ENCODE data around the gene CCDC183.
"Not testable (repeated sequence)": the region's sequence is repeated elsewhere in the genome, so short reads cannot be mapped to it uniquely, and the experiment has no call there.

CCDC183 gene

DNA sequence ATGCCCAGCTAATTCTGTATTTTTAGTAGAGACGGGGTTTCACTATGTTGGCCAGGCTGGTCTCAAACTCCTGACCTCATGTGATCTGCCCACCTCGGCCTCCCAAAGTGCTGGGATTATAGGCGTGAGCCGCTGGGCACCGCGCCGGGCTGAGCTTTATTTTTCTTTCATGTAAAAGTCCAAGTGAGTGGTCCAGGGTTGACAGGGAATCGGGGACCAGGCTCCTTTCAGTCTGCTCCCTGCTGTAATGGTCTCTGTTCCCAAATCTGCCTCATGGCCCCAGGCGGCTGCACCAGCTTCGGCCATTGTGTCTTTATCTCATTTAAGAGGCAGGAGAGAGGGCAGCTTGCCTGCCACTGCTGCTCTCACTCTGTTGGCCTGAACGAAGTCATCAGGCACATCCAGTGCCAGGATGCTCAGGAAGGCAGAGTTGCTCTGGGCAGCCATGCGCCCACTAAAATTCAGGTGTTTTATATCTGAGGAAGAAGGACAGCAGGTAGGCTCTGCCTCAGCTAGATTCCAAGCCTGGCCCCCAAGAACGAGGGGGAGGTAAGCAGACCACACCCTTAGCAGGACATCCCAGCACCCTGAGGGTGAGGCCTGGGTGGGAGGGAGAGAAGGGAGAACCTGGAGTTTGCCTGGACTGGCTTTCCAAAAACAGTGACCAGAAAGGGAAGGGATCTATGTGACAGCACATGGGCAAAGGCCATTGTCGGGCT, 1.7 kb upstream of the CCDC183 start:
- Histone ChIP-seq H3K27ac (ENCODE audit: low read depth, low read length) (no peak overlapping the region), H3K4me1 (ENCODE audit: control insufficient read depth, insufficient read depth, low read length, unreplicated experiment) (peaks cover 9% of the 10 kb centered on the region), H3K36me3 (ENCODE audit: insufficient read depth, low read length) (no peaks in the 10 kb centered on the region), H3K4me3 (ENCODE audit: low read depth, low read length) (no peak overlapping the region), H2AFZ (ENCODE audit: low read length, unreplicated experiment) (no peak overlapping the region), H3K27me3 (ENCODE audit: insufficient read depth, low read length) (peaks cover 12% of the 10 kb centered on the region), H3K79me2 (ENCODE audit: control insufficient read depth, insufficient read depth, low read length, unreplicated experiment) (peaks cover 11% of the 10 kb centered on the region)

DNA sequence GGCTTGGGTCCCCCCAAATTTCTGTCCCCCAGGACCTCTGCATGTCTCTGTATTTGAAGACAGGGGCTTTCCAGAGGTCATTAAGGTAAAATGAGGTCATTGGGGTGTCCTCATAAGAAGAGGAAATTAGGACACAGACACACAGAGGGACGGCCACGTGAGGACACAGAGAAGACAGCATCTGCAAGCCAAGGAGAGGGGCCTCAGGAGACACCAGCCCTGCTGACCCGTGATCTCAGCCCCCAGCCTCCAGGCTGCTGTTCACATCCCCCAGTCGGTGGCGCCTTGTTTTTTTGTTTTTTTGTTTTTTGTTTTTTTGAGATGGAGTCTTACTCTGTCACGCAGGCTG, 1.2 kb upstream of the CCDC183 start:
- no peak overlapping the region for H3K4me3 ChIP-seq (ENCODE audit: low read depth, low read length)
- H3K27ac ChIP-seq (ENCODE audit: low read depth, low read length) = no peak overlapping the region
- no peaks in the 10 kb centered on the region for H3K36me3 ChIP-seq (ENCODE audit: insufficient read depth, low read length)
- peaks cover 12% of the 10 kb centered on the region for H3K4me1 ChIP-seq (ENCODE audit: control insufficient read depth, insufficient read depth, low read length, unreplicated experiment)
- H3K27me3 ChIP-seq (ENCODE audit: insufficient read depth, low read length) = peaks cover 17% of the 10 kb centered on the region
- peaks cover 11% of the 10 kb centered on the region for H3K79me2 ChIP-seq (ENCODE audit: control insufficient read depth, insufficient read depth, low read length, unreplicated experiment)
- no peak overlapping the region for H2AFZ ChIP-seq (ENCODE audit: low read length, unreplicated experiment)

DNA sequence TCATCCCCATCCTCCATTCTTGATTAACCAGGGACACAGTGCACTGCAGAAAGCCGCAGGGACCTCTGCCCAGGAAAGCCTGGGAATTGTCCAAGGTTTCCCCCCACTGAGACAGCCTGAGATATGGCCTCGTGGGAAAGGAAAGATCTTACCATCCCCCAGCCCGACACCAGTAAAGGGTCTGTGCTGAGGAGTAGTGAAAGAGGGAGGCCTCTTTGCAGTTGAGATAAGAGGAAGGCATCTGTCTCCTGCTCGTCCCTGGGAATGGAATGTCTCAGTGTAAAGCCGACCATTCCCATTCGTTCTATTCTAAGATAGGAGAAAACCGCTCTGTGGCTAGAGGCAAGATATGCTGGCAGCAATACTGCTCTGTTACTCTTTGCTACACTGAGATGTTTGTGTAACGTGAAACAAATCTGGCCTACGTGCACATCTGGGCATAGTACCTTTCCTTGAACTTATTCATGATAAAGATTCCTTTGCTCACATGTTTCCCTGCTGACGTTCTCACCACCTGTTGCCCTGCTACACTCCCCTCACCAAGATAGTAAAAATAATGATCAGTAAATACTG, 723 bp downstream of the CCDC183 start:
- Histone ChIP-seq H3K27me3 (ENCODE audit: insufficient read depth, low read length) (peaks cover 32% of the 10 kb centered on the region), H3K4me1 (ENCODE audit: control insufficient read depth, insufficient read depth, low read length, unreplicated experiment) (peaks cover 15% of the 10 kb centered on the region)
- H3K4me3 ChIP-seq (ENCODE audit: low read depth, low read length); H2AFZ ChIP-seq (ENCODE audit: low read length, unreplicated experiment); H3K79me2 ChIP-seq (ENCODE audit: control insufficient read depth, insufficient read depth, low read length, unreplicated experiment); H3K27ac ChIP-seq (ENCODE audit: low read depth, low read length); H3K36me3 ChIP-seq (ENCODE audit: insufficient read depth, low read length): not testable (repeated sequence)

DNA sequence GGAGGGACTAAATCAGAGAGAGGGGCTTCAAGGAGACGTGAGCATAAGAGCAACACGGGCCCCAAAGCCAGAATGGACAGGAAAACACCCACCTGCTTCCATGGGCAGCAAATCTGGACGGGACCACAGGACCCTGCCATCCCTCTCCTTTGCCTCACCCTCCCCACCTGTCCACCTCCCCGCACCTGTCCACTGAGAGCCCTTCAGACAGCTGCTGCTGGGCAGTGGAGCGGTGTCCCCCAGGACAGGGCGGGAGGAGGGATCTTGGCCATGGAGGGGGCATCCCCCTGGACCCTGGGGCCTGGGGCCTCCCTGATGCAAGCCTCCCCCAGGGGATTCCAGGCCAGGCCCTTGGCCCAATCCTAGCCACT, 2.6 kb downstream of the CCDC183 start:
- Histone ChIP-seq H3K36me3 (ENCODE audit: insufficient read depth, low read length) (no peaks in the 10 kb centered on the region), H3K4me3 (ENCODE audit: low read depth, low read length) (no peak overlapping the region), H2AFZ (ENCODE audit: low read length, unreplicated experiment) (no peak overlapping the region), H3K27ac (ENCODE audit: low read depth, low read length) (no peak overlapping the region), H3K27me3 (ENCODE audit: insufficient read depth, low read length) (peaks cover 36% of the 10 kb centered on the region), H3K79me2 (ENCODE audit: control insufficient read depth, insufficient read depth, low read length, unreplicated experiment) (no peaks in the 10 kb centered on the region), H3K4me1 (ENCODE audit: control insufficient read depth, insufficient read depth, low read length, unreplicated experiment) (peaks cover 11% of the 10 kb centered on the region)

DNA sequence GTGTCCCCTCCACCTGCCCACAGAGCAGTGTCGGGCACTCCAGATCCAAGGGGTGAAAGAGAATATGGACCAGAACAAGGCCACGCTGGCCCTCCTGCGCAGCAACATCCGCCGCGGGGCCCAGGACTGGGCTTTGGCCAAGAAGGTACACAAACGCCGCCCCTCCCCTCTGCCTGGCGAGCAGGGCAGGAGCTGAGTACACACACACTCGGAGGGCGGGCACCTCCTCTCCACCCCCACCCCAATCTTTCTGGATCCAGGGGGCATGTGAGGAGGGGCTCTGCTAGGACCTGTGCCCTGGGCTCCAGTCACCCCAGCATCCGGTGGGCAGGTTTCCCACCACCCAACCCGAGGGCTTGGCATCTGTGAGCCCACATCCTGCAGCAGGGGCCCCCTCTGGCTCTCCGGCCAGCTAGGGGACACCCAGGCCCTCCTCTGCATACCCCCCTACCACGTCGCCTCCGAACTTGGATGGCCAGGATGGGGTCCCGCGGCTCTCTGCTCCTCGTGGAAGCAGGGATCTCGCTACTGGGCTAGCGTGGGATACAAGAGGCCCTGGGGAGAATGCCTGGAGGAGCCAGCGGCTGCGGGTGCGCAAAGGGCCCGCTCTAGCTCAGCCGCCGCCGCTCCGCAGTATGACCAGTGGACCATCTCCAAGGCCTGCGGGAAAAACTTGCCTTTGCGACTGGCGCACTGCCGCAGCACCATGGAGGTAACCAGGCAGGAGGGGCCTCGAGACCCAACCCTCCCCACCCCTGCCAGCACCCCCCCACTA, 3.1 kb downstream of the CCDC183 start:
- H3K27ac ChIP-seq (ENCODE audit: low read depth, low read length) = no peak overlapping the region
- no peak overlapping the region for H2AFZ ChIP-seq (ENCODE audit: low read length, unreplicated experiment)
- no peaks in the 10 kb centered on the region for H3K79me2 ChIP-seq (ENCODE audit: control insufficient read depth, insufficient read depth, low read length, unreplicated experiment)
- peaks cover 36% of the 10 kb centered on the region for H3K27me3 ChIP-seq (ENCODE audit: insufficient read depth, low read length)
- peaks cover 11% of the 10 kb centered on the region for H3K4me1 ChIP-seq (ENCODE audit: control insufficient read depth, insufficient read depth, low read length, unreplicated experiment)
- H3K36me3 ChIP-seq (ENCODE audit: insufficient read depth, low read length) = no peaks in the 10 kb centered on the region
- no peak overlapping the region for H3K4me3 ChIP-seq (ENCODE audit: low read depth, low read length)

DNA sequence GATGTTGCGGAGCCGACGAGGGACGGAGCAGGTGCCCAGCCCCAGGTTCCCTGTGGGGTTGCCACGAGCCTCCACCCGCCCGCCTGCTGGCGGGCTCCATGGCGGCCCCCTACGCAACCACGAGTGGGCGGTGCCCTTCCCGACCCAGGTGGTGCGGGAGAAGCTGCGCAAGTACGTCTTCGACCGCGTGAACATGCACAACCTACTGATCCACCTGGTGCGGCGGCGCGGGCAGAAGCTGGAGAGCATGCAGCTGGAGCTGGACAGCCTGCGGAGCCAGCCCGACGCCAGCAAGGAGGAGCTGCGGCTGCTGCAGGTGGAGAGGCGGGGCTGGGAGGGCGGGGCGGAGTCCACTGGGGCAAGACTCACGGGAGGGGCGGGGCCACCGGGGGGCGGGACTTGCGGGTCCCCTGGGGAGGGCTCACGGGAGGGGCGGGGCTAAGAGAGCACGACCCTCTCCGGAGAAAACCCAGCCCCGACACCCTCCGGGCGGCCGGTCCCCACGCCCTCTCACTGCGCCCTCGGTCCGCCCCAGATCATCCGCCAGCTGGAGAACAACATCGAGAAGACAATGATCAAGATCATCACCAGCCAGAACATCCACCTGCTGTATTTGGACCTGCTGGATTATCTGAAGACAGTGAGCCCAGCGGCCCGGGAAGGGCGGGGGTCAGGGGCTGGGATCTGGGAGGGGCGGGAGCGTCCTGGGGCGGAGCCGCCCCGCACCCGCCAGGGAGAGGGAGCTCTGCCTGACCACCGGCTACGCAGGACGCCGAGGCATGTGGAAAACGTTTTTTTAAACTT, 3.9 kb downstream of the CCDC183 start:
- peak overlapping the region; percentile 61 for H3K4me3 ChIP-seq (ENCODE audit: low read depth, low read length)
- no peak overlapping the region for H3K27ac ChIP-seq (ENCODE audit: low read depth, low read length)
- peaks cover 36% of the 10 kb centered on the region for H3K27me3 ChIP-seq (ENCODE audit: insufficient read depth, low read length)
- peaks cover 11% of the 10 kb centered on the region for H3K4me1 ChIP-seq (ENCODE audit: control insufficient read depth, insufficient read depth, low read length, unreplicated experiment)
- H3K36me3 ChIP-seq (ENCODE audit: insufficient read depth, low read length) = no peaks in the 10 kb centered on the region
- H3K79me2 ChIP-seq (ENCODE audit: control insufficient read depth, insufficient read depth, low read length, unreplicated experiment) = no peaks in the 10 kb centered on the region
- no peak overlapping the region for H2AFZ ChIP-seq (ENCODE audit: low read length, unreplicated experiment)

DNA sequence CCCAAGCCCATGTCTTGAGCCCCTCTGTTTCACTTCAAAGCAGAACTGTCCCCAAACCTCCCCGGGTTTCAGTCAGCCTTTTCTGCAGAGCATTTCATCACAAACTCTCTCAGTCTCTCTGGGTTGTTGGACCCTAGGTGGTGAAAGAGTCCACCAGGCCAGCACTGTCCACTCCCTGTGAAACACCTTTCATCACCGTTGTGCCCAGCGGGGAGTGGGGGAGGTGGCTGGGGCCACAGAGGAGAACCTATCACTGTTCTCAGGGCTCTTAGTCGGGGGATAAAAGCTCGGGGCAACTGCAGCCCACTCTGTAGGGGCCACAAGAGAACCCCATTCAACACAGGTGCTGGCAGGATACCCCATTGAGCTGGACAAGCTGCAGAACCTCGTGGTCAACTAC, 6.2 kb downstream of the CCDC183 start:
- Histone ChIP-seq H3K27ac (ENCODE audit: low read depth, low read length) (no peak overlapping the region), H3K4me3 (ENCODE audit: low read depth, low read length) (no peak overlapping the region), H3K4me1 (ENCODE audit: control insufficient read depth, insufficient read depth, low read length, unreplicated experiment) (peaks cover 20% of the 10 kb centered on the region), H3K27me3 (ENCODE audit: insufficient read depth, low read length) (peaks cover 36% of the 10 kb centered on the region), H3K79me2 (ENCODE audit: control insufficient read depth, insufficient read depth, low read length, unreplicated experiment) (peaks cover 6% of the 10 kb centered on the region), H2AFZ (ENCODE audit: low read length, unreplicated experiment) (no peak overlapping the region), H3K36me3 (ENCODE audit: insufficient read depth, low read length) (no peaks in the 10 kb centered on the region)

DNA sequence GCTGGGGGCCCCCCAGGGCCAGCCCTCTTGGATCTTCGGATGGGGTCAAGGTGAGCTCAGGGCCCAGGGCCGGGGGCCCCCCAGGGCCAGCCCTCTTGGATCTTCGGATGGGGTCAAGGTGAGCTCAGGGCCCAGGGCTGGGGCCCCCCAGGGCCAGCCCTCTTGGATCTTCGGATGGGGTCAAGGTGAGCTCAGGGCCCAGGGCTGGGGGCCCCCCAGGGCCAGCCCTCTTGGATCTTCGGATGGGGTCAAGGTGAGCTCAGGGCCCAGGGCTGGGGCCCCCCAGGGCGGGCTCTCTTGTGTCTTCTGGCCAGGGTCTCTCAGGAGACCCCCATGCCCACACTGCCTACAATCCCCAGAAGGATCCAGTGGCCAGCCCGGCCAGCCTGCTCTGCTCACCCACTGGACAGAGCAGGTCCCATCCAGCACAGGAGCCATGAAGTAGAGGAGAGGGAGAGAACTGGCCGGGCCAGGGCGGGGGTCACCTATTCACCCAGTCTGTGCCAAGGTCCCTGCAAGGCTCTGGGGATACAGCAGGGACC, 6.9 kb downstream of the CCDC183 start:
- H3K36me3 ChIP-seq (ENCODE audit: insufficient read depth, low read length); H3K27ac ChIP-seq (ENCODE audit: low read depth, low read length); H3K4me3 ChIP-seq (ENCODE audit: low read depth, low read length); H2AFZ ChIP-seq (ENCODE audit: low read length, unreplicated experiment); H3K79me2 ChIP-seq (ENCODE audit: control insufficient read depth, insufficient read depth, low read length, unreplicated experiment): not testable (repeated sequence)
- Histone ChIP-seq H3K27me3 (ENCODE audit: insufficient read depth, low read length) (peaks cover 36% of the 10 kb centered on the region), H3K4me1 (ENCODE audit: control insufficient read depth, insufficient read depth, low read length, unreplicated experiment) (peaks cover 20% of the 10 kb centered on the region)

DNA sequence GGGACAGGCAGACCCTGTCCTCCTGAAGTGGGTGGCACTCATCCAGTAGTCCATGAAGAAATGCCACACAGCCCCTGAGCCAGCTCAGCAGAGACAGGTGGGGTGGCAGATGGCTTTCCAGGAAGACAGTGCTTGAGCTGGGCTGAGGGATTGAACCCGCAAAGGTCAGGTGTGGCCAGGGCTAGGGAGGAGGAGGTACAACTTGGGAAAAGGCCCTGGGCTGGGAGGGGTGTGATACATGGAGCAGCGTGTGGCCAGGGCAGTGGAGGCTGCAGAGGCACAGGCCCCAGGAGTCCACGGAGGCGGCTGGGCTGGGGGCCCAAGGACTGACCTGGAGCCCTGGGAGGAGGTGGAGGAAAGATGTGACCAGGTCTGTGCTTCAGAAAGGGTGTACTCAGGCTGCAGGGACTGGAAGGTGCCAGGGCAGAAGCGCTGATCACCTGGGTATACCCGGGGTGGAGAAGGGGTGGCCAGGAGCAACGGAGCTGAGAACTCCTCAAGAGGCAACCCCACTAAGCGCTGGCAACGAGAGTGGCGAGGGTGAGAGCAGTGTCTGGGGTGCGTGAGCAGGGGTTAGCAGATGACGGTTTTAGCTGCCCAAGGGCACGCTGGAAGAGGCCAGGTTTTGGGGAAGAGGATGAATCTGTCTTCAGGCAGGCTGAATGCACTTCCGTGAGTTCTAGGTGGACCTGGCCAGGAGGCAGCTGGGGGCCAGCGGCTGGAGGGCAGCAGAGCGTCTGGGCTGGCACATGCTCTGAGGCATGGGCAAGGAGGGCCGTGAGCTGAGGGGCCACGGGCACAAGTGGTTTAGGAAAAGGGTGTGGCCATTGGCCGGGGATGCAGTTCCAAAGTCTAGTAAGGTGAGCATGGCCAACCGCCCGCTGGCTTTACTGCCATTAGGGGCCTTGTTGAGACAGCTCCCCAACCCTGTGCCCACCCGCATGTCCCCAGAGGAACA, 7.7 kb downstream of the CCDC183 start:
- Histone ChIP-seq H3K4me3 (ENCODE audit: low read depth, low read length) (no peak overlapping the region), H3K36me3 (ENCODE audit: insufficient read depth, low read length) (no peaks in the 10 kb centered on the region), H3K27ac (ENCODE audit: low read depth, low read length) (no peak overlapping the region), H3K27me3 (ENCODE audit: insufficient read depth, low read length) (peaks cover 30% of the 10 kb centered on the region), H3K4me1 (ENCODE audit: control insufficient read depth, insufficient read depth, low read length, unreplicated experiment) (peaks cover 20% of the 10 kb centered on the region), H3K79me2 (ENCODE audit: control insufficient read depth, insufficient read depth, low read length, unreplicated experiment) (peaks cover 16% of the 10 kb centered on the region), H2AFZ (ENCODE audit: low read length, unreplicated experiment) (no peak overlapping the region)
